PC-9 (cell line): ENCODE results near the gene MXRA8. TPM values are rescaled to one million over a fixed set of nuclear protein-coding genes. Genes with fewer than 3 reads are reported as not detected.

Experiments used
- BruUV-seq: library from RNA; stranded (reverse); fragments of 400-500 nt; replicated peaks from 2 replicates; lab custom pipeline; 2021; lab: Mats Ljungman, UMichigan
- CTCF ChIA-PET: fragments of 300-600 bp; sonication (Branson Sonifier 250); formaldehyde crosslinking; loops from one replicate; lab custom pipeline; 2022; ENCODE audit warnings: antibody characterized with exemption; lab: Charles Lee
- POLR2A ChIA-PET: fragments of 300-600 bp; sonication (Branson Sonifier 250); formaldehyde crosslinking; loops from one replicate; lab custom pipeline; 2022; ENCODE audit warnings: antibody characterized with exemption; ENCODE audit not compliant: unreplicated experiment; lab: Charles Lee
- DNase-seq, 2 experiments: peaks; one replicate each; pipeline versions ENCODE4 v3.0.0 to v3.0.0-alpha.2; 2015 to 2022; ENCODE audit warnings: mixed read lengths in 1 of 2
- H2AFZ ChIP-seq: fragments of 200-600 bp; sonication (generic); 2 replicates; pipeline ENCODE4 v1.8.1; 2017; ENCODE audit warnings: antibody characterized with exemption
- H3F3A ChIP-seq: fragments of 200-600 bp; sonication (generic); 2 replicates; pipeline ENCODE4 v1.8.1; 2017; ENCODE audit warnings: antibody characterized with exemption, mild to moderate bottlenecking, low read depth; ENCODE audit not compliant: insufficient read depth
- H3K27ac ChIP-seq: fragments of 200-600 bp; sonication (generic); 2 replicates; pipeline ENCODE4 v1.6.1; 2016; ENCODE audit warnings: mixed run types
- H3K27me3 ChIP-seq: fragments of 200-600 bp; sonication (generic); 2 replicates; pipeline ENCODE4 v1.6.1; 2016; ENCODE audit warnings: low read depth, mixed run types; ENCODE audit not compliant: insufficient read depth
- H3K36me3 ChIP-seq: fragments of 200-600 bp; sonication (generic); 2 replicates; pipeline ENCODE4 v1.6.1; 2016; ENCODE audit warnings: low read depth, mixed run types
- H3K4me1 ChIP-seq: fragments of 200-600 bp; sonication (generic); replicated peaks from 2 replicates; pipeline ENCODE4 v1.6.1; 2016; ENCODE audit warnings: mixed run types; ENCODE audit not compliant: insufficient read depth
- H3K4me2 ChIP-seq: fragments of 200-600 bp; sonication (generic); 2 replicates; pipeline ENCODE4 v1.6.1; 2017; ENCODE audit warnings: mixed run types
- H3K4me3 ChIP-seq: fragments of 200-600 bp; sonication (generic); 2 replicates; pipeline ENCODE4 v1.6.1; 2016; ENCODE audit warnings: mixed run types
- H3K79me2 ChIP-seq: fragments of 200-600 bp; sonication (generic); 2 replicates; pipeline ENCODE4 v1.6.1; 2017; ENCODE audit warnings: low read depth, mixed run types
- H3K9me2 ChIP-seq: fragments of 200-600 bp; sonication (generic); 2 replicates; pipeline ENCODE4 v1.8.1; 2017; ENCODE audit warnings: mild to moderate bottlenecking; ENCODE audit not compliant: insufficient read depth
- H3K9me3 ChIP-seq: fragments of 200-600 bp; sonication (generic); 2 replicates; pipeline ENCODE4 v1.8.1; 2016; ENCODE audit warnings: low read depth; ENCODE audit not compliant: insufficient read depth
- H4K20me1 ChIP-seq: fragments of 200-600 bp; sonication (generic); 2 replicates; pipeline ENCODE4 v1.8.1; 2017; ENCODE audit not compliant: insufficient read depth
- CTCF ChIP-seq: fragments of 200-600 bp; sonication (generic); conservative IDR thresholded peaks from 2 replicates; pipeline ENCODE4 v1.6.1; 2017; ENCODE audit warnings: mixed run types, antibody characterized with exemption, mild to moderate bottlenecking, moderate library complexity
- EZH2 ChIP-seq: fragments of 200-600 bp; sonication (generic); IDR thresholded peaks from 2 replicates; pipeline ENCODE4 v1.8.0; 2017; ENCODE audit warnings: antibody characterized with exemption, low read depth
- intact Hi-C: fragments of 100-400 bp; cut with micrococcal nuclease; formaldehyde crosslinking; loops from one replicate; pipeline ENCODE4 v1.10.0; 2022; ENCODE audit not compliant: unreplicated experiment
- total RNA-seq: library from RNA; stranded (reverse); gene quantifications from 2 replicates; pipeline ENCODE4 v1.2.3, GENCODE V29; 2021

MXRA8 gene
- total RNA-seq, 1 experiment from 2014 or later, result 0.55 TPM

- Histone ChIP-seq H3K9me3 (no peaks in the 10 kb centered on the region), H3K36me3 (0 out of 2 replicates have a peak, but pooled peaks cover 5% of the 10 kb centered on the region), H3K4me1 (peaks cover 23% of the 10 kb centered on the region), H2AFZ (no peak overlapping the region), H3K79me2 (peaks cover 73% of the 10 kb centered on the region), H3K27ac (no peak overlapping the region), H3F3A (peaks cover 43% of the 10 kb centered on the region), H3K4me2 (no peak overlapping the region), H4K20me1 (peaks cover 59% of the 10 kb centered on the region), H3K9me2 (no peaks in the 10 kb centered on the region), H3K27me3 (no peaks in the 10 kb centered on the region), H3K4me3 (no peak overlapping the region)
- no TSS peak for BruUV-seq
- ChIA-PET CTCF (no interaction called here), POLR2A (no interaction called here)
- no peak for DNase-seq
- intact Hi-C loops, result no loop called here
- TF ChIP-seq CTCF, result no peak
- no peak for TF ChIP-seq EZH2
Measured at GRCh38 chr1:1319646-1319941, 38.8 kb downstream of the MXRA8 start.

GRCh38 chr1:1318777-1319645 lies 39.3 kb downstream of the MXRA8 start:
- no peak overlapping the region for H3K4me3 ChIP-seq
- peaks cover 23% of the 10 kb centered on the region for H3K4me1 ChIP-seq
- peaks cover 70% of the 10 kb centered on the region for H3K79me2 ChIP-seq
- H3K36me3 ChIP-seq, result 0 out of 2 replicates have a peak, but pooled peaks cover 5% of the 10 kb centered on the region
- intact Hi-C loops, result no loop called here
- no peak for DNase-seq
- H2AFZ ChIP-seq, result no peak overlapping the region
- H4K20me1 ChIP-seq, result peaks cover 59% of the 10 kb centered on the region
- no peaks in the 10 kb centered on the region for H3K27me3 ChIP-seq
- 0 out of 2 replicates have a peak overlapping the region, but pooled peaks have one; percentile 23 for H3K27ac ChIP-seq
- H3F3A ChIP-seq, result peaks cover 43% of the 10 kb centered on the region
- H3K9me3 ChIP-seq, result no peaks in the 10 kb centered on the region
- no peaks in the 10 kb centered on the region for H3K9me2 ChIP-seq
- peak overlapping the region; percentile 43; the same call in 1 of the 2 replicates for H3K4me2 ChIP-seq
- no TSS peak for BruUV-seq
- TF ChIP-seq CTCF, result no peak
- no peak for TF ChIP-seq EZH2
- ChIA-PET POLR2A (no interaction called here), CTCF (no interaction called here)

GRCh38 chr1:1318131-1318652 lies 40.2 kb downstream of the MXRA8 start:
- intact Hi-C loops, result no loop called here
- Histone ChIP-seq H4K20me1 (peaks cover 63% of the 10 kb centered on the region), H3K4me3 (no peak overlapping the region), H3F3A (peaks cover 39% of the 10 kb centered on the region), H3K4me1 (peaks cover 19% of the 10 kb centered on the region), H3K4me2 (peak overlapping the region; percentile 64), H2AFZ (no peak overlapping the region), H3K27ac (0 out of 2 replicates have a peak overlapping the region, but pooled peaks have one; percentile 23), H3K79me2 (peaks cover 65% of the 10 kb centered on the region), H3K9me2 (no peaks in the 10 kb centered on the region), H3K27me3 (no peaks in the 10 kb centered on the region), H3K36me3 (0 out of 2 replicates have a peak, but pooled peaks cover 5% of the 10 kb centered on the region), H3K9me3 (no peaks in the 10 kb centered on the region)
- POLR2A ChIA-PET, result no interaction called here
- peak; percentile 86 for DNase-seq
- TF ChIP-seq EZH2, result no peak
- TF ChIP-seq CTCF, result no peak
- CTCF ChIA-PET, result interaction anchor here (0.6 kb wide), 1 partner anchor 185 kb away, joined by 7 read pairs; no protein-coding TSS in a partner anchor
- BruUV-seq, result no TSS peak
